Erythroblast (primary cell): ENCODE data around the gene SH2D4B.

Source experiments
- GATA1 ChIP-seq: IDR thresholded peaks from 2 replicates; pipeline ENCODE4 v1.6.1; 2011; ENCODE audit warnings: low read depth, mild to moderate bottlenecking, control low read depth, low read length, moderate library complexity
- POLR2A ChIP-seq: IDR thresholded peaks from 2 replicates; pipeline ENCODE4 v1.6.1; 2011; ENCODE audit warnings: mild to moderate bottlenecking, low read length

DNA sequence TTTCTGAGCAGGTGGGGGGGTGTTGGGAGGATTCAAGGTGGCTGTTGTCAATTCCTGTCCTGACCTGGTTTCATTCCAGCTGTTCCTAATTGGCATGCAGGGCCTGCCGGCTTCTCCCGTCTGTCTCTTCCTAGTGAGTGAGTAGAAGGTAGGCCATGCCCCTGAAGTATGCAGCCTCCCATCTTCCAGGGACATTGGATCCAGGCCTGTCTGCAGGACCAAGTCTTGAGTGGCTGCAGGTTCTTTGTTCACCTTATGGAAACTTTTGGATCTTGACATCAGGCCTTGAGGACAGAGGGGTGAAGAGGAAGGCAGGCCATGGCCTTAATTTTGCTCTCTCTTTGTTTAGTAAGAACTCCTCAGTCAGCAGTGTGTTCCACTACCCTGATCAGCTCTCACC, 131.8 kb downstream of the SH2D4B start:
- TF ChIP-seq POLR2A (no peak), GATA1 (no peak)
